Fibroblast of peridontal ligament (primary cell): Measurements from ENCODE around the gene DUX4.
"Not testable (repeated sequence)": the region's sequence is repeated elsewhere in the genome, so short reads cannot be mapped to it uniquely, and the experiment has no call there.

ENCODE experiments used
- DNase-seq: peaks from one replicate; pipeline ENCODE4 v3.0.0-alpha.2; 2010; ENCODE audit errors: extremely low read depth

DUX4 gene

GRCh38 chr4:190173428-190173827, at the start of gene DUX4:
DUX4 (plus strand) TSS chr4:190173774; CDS start chr4:190173774, 0 bp downstream.
- not testable (repeated sequence) for DNase-seq

- not testable (repeated sequence) for DNase-seq
Measured at GRCh38 chr4:190175436-190175835, 1.9 kb downstream of the DUX4 start.

- not testable (repeated sequence) for DNase-seq
Measured at GRCh38 chr4:190177727-190178605, 4.4 kb downstream of the DUX4 start.

- not testable (repeated sequence) for DNase-seq
Measured at GRCh38 chr4:190178606-190178990, 5.0 kb downstream of the DUX4 start.

- not testable (repeated sequence) for DNase-seq
Measured at GRCh38 chr4:190179030-190179739, 5.6 kb downstream of the DUX4 start.

GRCh38 chr4:190179740-190180094, 6.1 kb downstream of the DUX4 start:
- DNase-seq = not testable (repeated sequence)

GRCh38 chr4:190180947-190181346, 7.4 kb downstream of the DUX4 start:
- not testable (repeated sequence) for DNase-seq

- not testable (repeated sequence) for DNase-seq
Measured at GRCh38 chr4:190181481-190182100, 8.0 kb downstream of the DUX4 start.

- DNase-seq = not testable (repeated sequence)
Measured at GRCh38 chr4:190203510-190203909, 29.9 kb downstream of the DUX4 start.
